HG03039 (cell line): ENCODE measurements around the gene CROCC2.

ENCODE experiments used
- ATAC-seq: cut with Tn5 transposase; IDR thresholded peaks from one replicate; pipeline ENCODE4 v1.9.1; 2021; ENCODE audit warnings: mild to moderate bottlenecking, moderate library complexity; ENCODE audit not compliant: unreplicated experiment

CROCC2 gene

GRCh38 chr2:240953426-240954410 lies 47.6 kb downstream of the CROCC2 start:
- ATAC-seq = no peak

DNA sequence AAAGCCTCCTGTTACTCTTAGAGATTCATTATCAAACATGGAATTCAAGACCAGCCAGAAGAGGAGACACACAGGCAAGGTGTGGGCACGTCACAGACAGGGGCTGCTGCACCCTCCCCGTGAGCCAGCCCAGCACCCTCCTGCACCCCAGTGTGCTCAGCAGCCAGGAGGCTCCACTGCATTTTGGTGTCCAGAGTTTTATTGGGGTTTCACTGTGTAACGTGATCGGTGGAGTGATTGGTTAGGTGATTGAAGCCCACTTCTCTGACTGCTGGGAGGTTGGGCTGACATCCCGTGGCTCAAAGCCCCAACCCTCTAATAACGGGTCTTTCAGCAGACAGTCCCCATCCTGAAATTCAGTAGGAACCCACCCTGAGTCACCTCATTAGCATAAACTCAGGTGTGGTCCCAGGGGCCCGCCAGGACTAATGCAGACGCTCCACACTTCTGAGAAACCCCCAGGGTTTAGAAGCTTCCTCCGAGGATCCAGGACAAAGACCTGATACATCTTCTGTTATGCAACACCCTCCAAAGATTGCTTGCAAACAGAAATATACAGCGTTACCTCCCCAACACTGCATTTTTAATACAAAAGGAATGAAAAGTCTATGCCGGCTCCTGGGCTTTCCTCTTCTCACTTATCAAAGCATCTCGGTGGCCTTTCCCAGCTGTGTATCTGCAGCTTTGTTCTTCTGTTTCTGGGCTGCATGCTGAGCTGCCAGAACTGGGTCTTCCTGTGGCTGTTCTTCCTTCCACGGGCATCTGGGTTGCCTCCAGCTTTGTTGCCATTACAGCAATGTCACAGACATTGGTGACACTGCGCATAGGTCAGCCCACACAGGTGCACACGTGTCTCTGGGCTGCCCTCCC lies 48.5 kb downstream of the CROCC2 start:
- no peak for ATAC-seq

DNA sequence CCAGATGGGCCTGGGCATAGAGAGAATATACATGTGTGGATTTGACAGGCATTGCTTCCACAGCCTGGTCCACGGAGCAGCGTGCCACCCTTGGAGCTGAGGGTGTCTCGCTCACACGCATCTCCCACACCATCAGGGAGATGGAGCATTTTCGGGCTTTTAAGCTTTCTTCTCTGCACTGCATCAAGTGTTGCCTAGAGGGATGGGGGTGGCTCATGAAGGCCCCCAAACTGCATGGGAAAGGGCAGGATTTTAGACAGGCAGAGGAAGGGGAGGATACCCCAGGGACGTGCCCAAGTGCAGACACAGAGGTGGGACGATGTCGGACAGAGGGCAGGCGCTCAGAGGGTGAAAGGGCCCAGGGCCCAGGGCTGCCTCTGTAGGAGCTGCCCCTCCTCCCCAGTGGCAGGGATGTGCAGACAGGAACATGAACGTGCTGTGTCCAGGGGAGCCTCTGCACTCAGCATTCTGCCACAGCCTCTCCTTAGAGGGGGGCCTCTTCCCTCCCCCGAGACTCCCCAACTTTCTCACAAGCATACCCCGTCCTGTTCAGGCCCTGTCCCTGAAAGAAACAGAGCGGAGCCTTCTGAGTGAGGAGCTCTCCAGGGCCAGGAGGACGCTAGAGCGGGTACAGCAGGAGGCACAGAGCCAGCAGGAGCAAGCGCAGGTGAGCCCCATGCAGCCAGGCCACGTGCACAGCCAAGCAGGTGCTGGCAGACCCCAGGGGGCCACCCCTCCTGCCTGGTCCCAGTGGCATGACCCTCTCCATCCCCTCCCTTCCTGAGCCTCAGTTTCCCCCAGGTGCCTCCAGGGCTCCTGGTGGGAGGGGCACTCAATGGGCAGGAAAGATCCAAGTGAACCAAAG lies 49.4 kb downstream of the CROCC2 start:
- ATAC-seq = no peak

GRCh38 chr2:240956171-240956934 lies 50.2 kb downstream of the CROCC2 start:
- ATAC-seq = no peak

GRCh38 chr2:240956935-240957655 lies 51.0 kb downstream of the CROCC2 start:
- ATAC-seq = no peak

DNA sequence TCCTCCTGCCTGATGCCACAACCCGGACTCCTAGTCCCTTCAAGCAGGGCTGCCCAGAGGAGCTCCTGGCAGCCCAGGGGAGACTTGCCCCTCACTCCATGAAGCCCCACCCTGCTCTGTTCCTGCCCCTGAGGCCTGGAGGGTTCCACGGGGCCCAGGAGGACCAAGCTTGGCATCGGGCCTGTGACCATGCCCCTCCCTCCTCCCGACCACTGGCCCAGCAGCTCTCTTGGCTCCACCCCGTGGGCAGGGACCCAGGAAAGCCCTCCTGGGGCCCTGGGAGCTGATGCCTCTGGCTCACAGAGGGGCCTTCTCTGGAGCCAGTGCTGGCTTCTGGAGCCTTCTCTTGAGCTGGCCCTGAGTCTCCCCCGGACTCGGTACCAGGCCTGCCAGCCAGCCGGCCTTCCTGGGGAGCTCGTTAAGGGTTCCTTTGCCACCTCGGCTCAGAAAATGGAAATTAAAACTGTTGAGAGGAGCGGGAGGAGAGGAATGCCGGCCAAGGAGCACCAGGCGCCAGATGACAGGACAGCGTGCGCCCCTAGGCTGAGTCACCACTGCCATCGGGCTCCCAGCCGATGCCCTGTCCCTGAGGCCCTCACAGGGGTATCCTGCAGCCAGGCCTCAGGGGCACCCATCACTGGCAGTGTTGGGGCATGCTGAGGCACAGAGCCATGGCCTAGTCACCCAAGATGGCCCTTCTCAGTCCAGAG lies 51.7 kb downstream of the CROCC2 start:
- no peak for ATAC-seq

- no peak for ATAC-seq
Measured at GRCh38 chr2:240958366-240959213, 52.5 kb downstream of the CROCC2 start.

DNA sequence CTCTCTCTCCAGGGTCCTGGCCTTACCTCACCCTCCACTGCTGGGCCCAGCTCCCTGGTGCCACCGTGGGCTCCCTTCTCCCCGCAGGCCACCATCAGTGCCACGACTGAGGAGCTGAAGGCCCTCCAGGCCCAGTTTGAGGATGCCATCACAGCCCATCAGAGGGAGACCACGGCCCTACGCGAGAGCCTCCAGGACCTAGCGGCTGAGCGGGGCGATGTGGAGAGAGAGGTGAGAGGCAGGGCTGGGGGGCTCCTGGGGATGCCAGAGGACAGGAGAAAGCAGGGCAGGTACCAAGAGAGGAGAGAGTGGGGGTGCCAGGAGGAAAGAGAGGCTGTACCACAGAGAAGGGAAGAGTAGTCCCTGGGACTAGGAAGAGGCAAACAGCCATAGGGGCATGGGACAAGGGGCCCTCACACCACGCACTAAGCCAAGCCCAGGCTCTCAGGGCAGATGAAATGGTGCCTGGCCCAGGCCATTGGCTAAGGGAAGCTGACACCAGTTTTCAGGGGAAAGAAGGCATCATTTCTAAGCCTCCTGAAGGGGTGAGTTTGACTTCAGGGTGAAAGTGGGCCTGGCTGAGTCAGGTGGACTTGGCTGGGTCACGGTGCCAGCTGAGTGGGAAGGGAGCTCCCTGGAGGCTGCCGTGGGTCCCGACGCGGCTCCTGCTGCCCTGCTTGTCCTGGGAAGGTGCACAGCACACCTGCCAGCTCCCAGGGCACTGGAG lies 53.2 kb downstream of the CROCC2 start:
- ATAC-seq = no peak

GRCh38 chr2:240959941-240960308 lies 53.8 kb downstream of the CROCC2 start:
- ATAC-seq = no peak

DNA sequence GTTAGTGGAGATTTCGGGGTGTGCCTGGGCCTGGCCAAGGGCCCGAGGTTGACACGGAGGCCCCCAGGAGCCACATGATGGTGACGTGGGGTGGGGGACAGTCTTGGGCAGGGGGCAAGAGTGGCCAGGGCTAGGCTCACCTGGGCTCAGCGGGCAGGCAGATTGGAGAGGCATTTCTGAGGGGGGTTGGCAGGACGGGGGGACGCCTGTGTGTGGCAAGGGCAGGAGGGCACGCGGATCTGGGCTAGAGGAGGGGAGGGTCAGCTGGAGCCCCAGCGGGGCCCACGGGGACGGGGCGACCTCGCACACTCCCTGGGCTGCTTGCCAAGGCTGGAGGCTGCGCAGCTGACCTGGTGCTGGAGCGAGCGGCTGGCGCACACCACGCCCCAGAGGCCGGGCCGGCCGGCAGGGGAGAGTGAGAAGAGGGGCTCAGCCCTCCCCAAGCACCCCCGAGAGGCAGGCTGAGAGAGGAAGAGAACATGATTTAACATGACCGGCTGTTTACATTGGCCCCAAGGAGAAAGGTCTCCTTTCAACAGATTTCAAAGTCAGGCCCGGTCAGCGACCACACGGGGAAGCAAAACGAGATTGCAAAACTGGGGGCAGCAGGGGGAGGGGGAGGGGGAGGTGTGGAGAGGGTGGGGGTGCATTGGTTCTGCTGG lies 54.3 kb downstream of the CROCC2 start:
- no peak for ATAC-seq

DNA sequence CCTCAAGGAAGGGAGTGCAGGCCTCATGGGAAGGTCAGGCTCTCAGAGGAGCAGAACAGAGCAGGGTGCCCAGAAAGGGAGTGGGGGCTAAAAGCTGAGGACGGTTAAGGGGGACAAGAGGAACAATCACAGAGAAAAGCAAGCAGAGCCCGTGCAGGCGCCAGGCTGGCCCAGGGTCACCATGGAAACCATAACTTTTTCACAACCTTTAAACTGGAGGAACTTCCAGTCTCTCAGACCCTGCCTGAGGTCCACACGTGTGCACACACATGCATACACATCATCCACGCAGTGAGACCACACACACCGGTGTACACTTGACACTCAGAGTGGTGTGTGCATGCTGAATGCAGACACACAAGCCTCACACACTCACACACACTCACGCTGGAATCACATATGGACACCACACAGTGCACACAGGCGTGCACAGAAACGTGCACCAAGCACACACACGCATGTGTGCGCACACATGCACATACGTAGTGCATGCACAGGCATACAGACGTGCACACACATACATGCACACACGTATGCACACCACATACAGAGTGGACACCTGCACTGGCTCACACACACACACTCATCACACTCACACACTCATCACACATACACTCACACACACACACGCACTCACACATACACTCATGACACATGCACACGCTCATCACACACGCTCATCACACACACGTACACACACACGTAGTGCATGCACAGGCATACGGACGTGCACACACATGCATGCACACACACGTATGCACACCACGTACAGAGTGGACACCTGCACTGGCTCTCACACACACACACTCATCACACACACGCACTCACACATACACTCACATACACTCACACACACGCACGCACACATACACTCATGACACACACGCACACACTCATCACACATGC lies 55.1 kb downstream of the CROCC2 start:
- no peak for ATAC-seq

DNA sequence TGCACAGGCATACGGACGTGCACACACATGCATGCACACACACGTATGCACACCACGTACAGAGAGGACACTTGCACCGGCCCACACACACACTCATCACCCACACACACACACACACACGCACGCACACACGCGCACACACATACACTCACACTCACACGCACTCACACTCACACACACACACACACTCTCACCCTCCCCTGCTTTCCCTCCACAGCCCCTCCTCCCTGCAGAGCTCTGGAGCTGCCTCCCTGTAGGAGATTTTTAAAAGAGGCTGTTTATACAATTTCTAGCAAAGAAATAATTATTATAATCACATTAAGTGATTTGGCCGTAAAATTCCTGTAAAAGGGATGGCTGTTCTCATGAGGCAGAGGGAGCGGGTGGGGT lies 55.8 kb downstream of the CROCC2 start:
- ATAC-seq = no peak

DNA sequence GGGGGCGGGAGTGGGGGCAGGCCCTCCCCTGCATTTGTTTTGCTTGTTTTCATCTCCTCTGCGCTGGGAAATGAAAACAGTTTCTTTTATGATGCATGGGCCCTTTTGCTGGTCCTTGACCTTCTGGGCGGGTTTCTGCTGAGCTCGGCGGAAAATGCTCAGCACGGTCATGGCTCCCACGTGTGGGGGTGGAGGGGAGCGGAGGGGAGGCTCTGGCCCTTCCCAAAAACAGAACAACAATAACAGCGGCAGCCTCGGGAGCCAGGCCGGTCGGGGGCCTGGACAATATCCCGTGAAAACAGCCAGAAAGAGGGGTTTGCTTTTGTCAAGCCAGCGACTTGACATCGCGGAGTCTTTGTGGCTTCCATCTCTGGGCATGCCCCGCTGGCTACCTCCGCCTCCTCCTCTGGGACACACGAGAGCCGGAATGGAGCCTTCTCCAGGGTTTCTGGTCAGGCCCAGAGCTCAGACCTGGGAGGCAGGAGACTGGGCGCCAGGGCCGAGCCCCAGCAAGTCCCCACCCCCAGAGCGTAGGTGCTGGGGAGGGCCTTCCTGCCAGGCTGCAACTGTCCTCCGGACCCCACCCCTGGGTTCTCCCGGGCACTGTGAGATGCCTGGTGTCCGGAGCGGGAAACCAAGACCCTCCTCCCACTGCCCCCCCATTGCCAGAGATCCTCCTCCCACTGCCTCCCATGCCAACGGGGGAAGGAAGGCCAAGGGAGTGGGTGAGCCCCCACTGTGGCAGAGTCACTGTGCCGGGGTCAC lies 56.3 kb downstream of the CROCC2 start:
- no peak for ATAC-seq

DNA sequence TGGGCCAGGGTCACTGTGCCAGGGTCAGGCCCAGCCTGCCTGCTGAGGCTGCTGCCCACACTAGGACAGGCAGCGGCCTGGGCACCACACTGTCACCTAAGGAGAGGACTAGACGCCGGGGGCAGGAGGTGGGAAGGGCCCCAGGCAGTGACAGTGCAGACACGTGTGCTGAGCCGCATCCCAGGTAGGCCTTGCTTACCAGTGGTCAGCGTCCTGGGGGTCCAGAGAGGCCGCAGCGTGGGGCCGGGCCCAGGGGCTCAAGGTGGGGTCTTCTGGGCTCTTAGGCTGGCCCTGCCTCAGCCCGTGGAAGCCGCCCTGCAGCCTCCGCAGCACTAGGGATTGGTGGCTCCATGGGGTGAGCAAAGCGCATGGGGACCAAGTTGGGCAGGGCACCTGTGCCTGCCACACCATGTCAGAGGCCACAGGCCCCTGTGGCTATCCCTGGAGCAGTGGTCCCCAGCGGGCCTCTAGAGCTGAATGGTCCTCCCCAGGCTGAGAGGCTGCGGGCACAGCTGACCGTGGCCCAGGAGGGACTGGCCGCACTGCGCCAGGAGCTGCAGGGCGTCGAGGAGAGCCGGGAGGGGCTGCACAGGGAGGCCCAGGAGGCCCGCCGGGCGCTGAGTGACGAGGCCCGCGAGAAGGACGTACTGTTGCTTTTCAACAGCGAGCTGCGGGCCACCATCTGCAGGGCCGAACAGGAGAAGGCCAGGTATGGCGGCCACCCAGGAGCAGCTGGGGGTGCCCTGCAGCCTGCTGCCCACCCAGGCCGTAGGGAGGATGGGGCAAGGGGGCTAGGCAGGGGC lies 57.1 kb downstream of the CROCC2 start:
- no peak for ATAC-seq
